GM23338 (cell line): Measurements from ENCODE around the gene HIVEP3. TPM values are rescaled to one million over a fixed set of nuclear protein-coding genes. Genes with fewer than 3 reads are reported as not detected.

ENCODE experiments used
- ATAC-seq: fragments of 200-7000 bp; cut with Tn5 transposase; 3 replicates; pipeline ENCODE4 v1.9.1; 2020
- DNase-seq: peaks from one replicate; pipeline ENCODE4 v3.0.0-alpha.2; 2015; ENCODE audit warnings: low spot score
- H2AFZ ChIP-seq: fragments of 200-600 bp; sonication (generic); 2 replicates; pipeline ENCODE4 v1.8.0; 2016; ENCODE audit warnings: antibody characterized with exemption, mild to moderate bottlenecking, moderate library complexity
- H3F3A ChIP-seq: fragments of 200-600 bp; sonication (generic); replicated peaks from 2 replicates; pipeline ENCODE4 v1.8.0; 2017; ENCODE audit warnings: antibody characterized with exemption, mixed run types, low read depth
- H3K27ac ChIP-seq: fragments of 200-600 bp; sonication (generic); 2 replicates; pipeline ENCODE4 v1.6.1; 2016; ENCODE audit warnings: low read depth
- H3K27me3 ChIP-seq: fragments of 200-600 bp; sonication (generic); 2 replicates; pipeline ENCODE4 v1.8.0; 2016; ENCODE audit warnings: mild to moderate bottlenecking, mixed run types, moderate library complexity; ENCODE audit not compliant: insufficient read depth
- H3K36me3 ChIP-seq: fragments of 200-600 bp; sonication (generic); 2 replicates; pipeline ENCODE4 v1.8.0; 2016; ENCODE audit warnings: mild to moderate bottlenecking; ENCODE audit not compliant: insufficient read depth
- H3K4me1 ChIP-seq: fragments of 200-600 bp; sonication (generic); 2 replicates; pipeline ENCODE4 v1.8.0; 2016; ENCODE audit warnings: mild to moderate bottlenecking, moderate library complexity; ENCODE audit not compliant: insufficient read depth
- H3K4me2 ChIP-seq: fragments of 200-600 bp; sonication (generic); 2 replicates; pipeline ENCODE4 v1.7.1; 2017; ENCODE audit warnings: mixed run types
- H3K4me3 ChIP-seq: fragments of 200-600 bp; sonication (generic); 2 replicates; pipeline ENCODE4 v1.6.1; 2016; ENCODE audit warnings: mixed run types
- H3K79me2 ChIP-seq: fragments of 200-600 bp; sonication (generic); replicated peaks from 2 replicates; pipeline ENCODE4 v1.8.0; 2017; ENCODE audit warnings: mild to moderate bottlenecking; ENCODE audit not compliant: insufficient read depth
- H3K9me2 ChIP-seq: fragments of 200-600 bp; sonication (generic); 2 replicates; pipeline ENCODE4 v1.8.0; 2017; ENCODE audit not compliant: insufficient read depth
- H4K20me1 ChIP-seq: fragments of 200-600 bp; sonication (generic); replicated peaks from 2 replicates; pipeline ENCODE4 v1.8.0; 2017; ENCODE audit warnings: mild to moderate bottlenecking; ENCODE audit not compliant: insufficient read depth
- H3K27ac Mint-ChIP-seq: 2 replicates; pipeline ENCODE4 v1.8.0; 2020; ENCODE audit warnings: inconsistent platforms, mild to moderate bottlenecking, moderate library complexity, mixed read lengths
- H3K27me3 Mint-ChIP-seq: 3 replicates; pipeline ENCODE4 v1.8.0; 2022; ENCODE audit warnings: low read depth, mild to moderate bottlenecking, moderate library complexity, mixed read lengths, inconsistent platforms; ENCODE audit not compliant: insufficient read depth, poor library complexity
- H3K36me3 Mint-ChIP-seq: 3 replicates; pipeline ENCODE4 v1.8.0; 2021; ENCODE audit warnings: low read depth, mild to moderate bottlenecking, inconsistent platforms, moderate library complexity, mixed read lengths
- H3K4me1 Mint-ChIP-seq: 3 replicates; pipeline ENCODE4 v1.8.0; 2020; ENCODE audit warnings: mild to moderate bottlenecking, inconsistent platforms, mixed read lengths
- H3K4me3 Mint-ChIP-seq: 3 replicates; pipeline ENCODE4 v1.8.0; 2021; ENCODE audit warnings: moderate library complexity, mild to moderate bottlenecking, inconsistent platforms, mixed read lengths
- H3K9me3 Mint-ChIP-seq: 3 replicates; pipeline ENCODE4 v1.8.0; 2020; ENCODE audit warnings: moderate library complexity, mild to moderate bottlenecking, inconsistent platforms, mixed read lengths
- CREB1 ChIP-seq: fragments of 250-450 bp; sonication (Bioruptor Pico); IDR thresholded peaks from 2 replicates; pipeline ENCODE4 v1.5.0; 2020; ENCODE audit warnings: low read depth, mild to moderate bottlenecking, moderate library complexity
- CTCF ChIP-seq, 2 experiments: fragments of 200-600 bp in 1 of 2; sonication (generic) in 1 of 2; conservative IDR thresholded peaks; 2 replicates each; pipeline versions ENCODE4 v1.5.1 to v1.6.1; 2016 to 2017; ENCODE audit warnings: antibody characterized with exemption in 2 of 2, low read depth in 2 of 2, mild to moderate bottlenecking in 2 of 2, moderate library complexity in 1 of 2
- EZH2 ChIP-seq: fragments of 200-600 bp; sonication (generic); IDR thresholded peaks from one replicate; pipeline ENCODE4 v1.8.0; 2017; ENCODE audit warnings: antibody characterized with exemption, mild to moderate bottlenecking, low read depth; ENCODE audit not compliant: unreplicated experiment
- EZH2phosphoT487 ChIP-seq: fragments of 200-600 bp; sonication (generic); IDR thresholded peaks from one replicate; pipeline ENCODE4 v1.8.1; 2018; ENCODE audit warnings: antibody characterized with exemption; ENCODE audit not compliant: unreplicated experiment
- JUNB ChIP-seq: IDR thresholded peaks from one replicate; pipeline ENCODE4 v1.6.1; 2016; ENCODE audit warnings: antibody characterized with exemption; ENCODE audit not compliant: unreplicated experiment
- NANOG ChIP-seq: IDR thresholded peaks from 2 replicates; pipeline ENCODE4 v1.6.1; 2016; ENCODE audit warnings: antibody characterized with exemption, borderline replicate concordance
- POLR2AphosphoS5 ChIP-seq: IDR thresholded peaks from 2 replicates; pipeline ENCODE4 v1.6.1; 2016; ENCODE audit warnings: antibody characterized with exemption, low read depth
- STAT1 ChIP-seq: IDR thresholded peaks from one replicate; pipeline ENCODE4 v1.6.1; 2016; ENCODE audit warnings: antibody characterized with exemption; ENCODE audit not compliant: unreplicated experiment
- ZNF114 ChIP-seq: fragments of 250-450 bp; sonication (Bioruptor Pico); IDR thresholded peaks from 2 replicates; pipeline ENCODE4 v1.5.0; 2020; ENCODE audit warnings: mild to moderate bottlenecking, moderate library complexity
- ZNF331 ChIP-seq: fragments of 250-450 bp; sonication (Bioruptor Pico); IDR thresholded peaks from 2 replicates; pipeline ENCODE4 v1.5.0; 2020; ENCODE audit warnings: low read depth, mild to moderate bottlenecking, moderate library complexity
- polyA plus RNA-seq: library from polyadenylated mRNA; unstranded; fragments of >200 nt; fragmentation: Nextera tagmentation; extraction: Ambion mirVana; gene quantifications from 2 replicates; pipeline ENCODE4 v1.2.1, GENCODE V29; 2016
- total RNA-seq: library from RNA; depleted of rRNA; stranded (reverse); fragments of >200 nt; shearing (Covaris generic); gene quantifications from 2 replicates; pipeline ENCODE4 v1.2.3, GENCODE V29; 2014
- TF ChIP-seq, protein P1 (sequence below): fragments of 250-450 bp; sonication (Bioruptor Pico); IDR thresholded peaks from 2 replicates; pipeline ENCODE4 v1.5.0; 2020; ENCODE audit warnings: mild to moderate bottlenecking, moderate library complexity
- TF ChIP-seq, protein P2 (sequence below): IDR thresholded peaks from 2 replicates; pipeline ENCODE4 v1.6.1; 2016; ENCODE audit warnings: antibody characterized with exemption
- TF ChIP-seq, protein P3 (sequence below): IDR thresholded peaks from one replicate; pipeline ENCODE4 v1.6.1; 2018; ENCODE audit warnings: antibody characterized with exemption; ENCODE audit not compliant: unreplicated experiment

Gene HIVEP3
- total and polyA plus RNA-seq, 2 experiments from 2014 or later, result 0.14 to 0.24 TPM

- Mint-ChIP-seq H3K27me3 (peaks cover 4% of the 10 kb centered on the region), H3K9me3 (no peaks in the 10 kb centered on the region), H3K36me3 (no peaks in the 10 kb centered on the region), H3K27ac (no peak overlapping the region), H3K4me1 (peaks cover 14% of the 10 kb centered on the region), H3K4me3 (no peak overlapping the region)
- H3K79me2 ChIP-seq, result no peaks in the 10 kb centered on the region
- no peaks in the 10 kb centered on the region for H3K27me3 ChIP-seq
- H3F3A ChIP-seq, result no peaks in the 10 kb centered on the region
- H3K4me3 ChIP-seq, result no peak overlapping the region
- ATAC-seq (no peak; the same call in 2 of the 3 replicates), DNase-seq (no peak)
- H3K4me1 ChIP-seq, result 0 out of 2 replicates have a peak, but pooled peaks cover 8% of the 10 kb centered on the region
- TF ChIP-seq STAT1 (no peak), JUNB (no peak), POLR2AphosphoS5 (no peak), CREB1 (CRISPR knock-in tag) (no peak), EZH2phosphoT487 (no peak), ZNF331 (CRISPR knock-in tag) (no peak), ZNF114 (CRISPR knock-in tag) (no peak), NANOG (no peak), CTCF (conservative IDR thresholded peaks at IDR 0.05; ENCODE audit: low read depth in 2 of 2) (no peak), EZH2 (no peak)
- TF ChIP-seq, protein P1, sequence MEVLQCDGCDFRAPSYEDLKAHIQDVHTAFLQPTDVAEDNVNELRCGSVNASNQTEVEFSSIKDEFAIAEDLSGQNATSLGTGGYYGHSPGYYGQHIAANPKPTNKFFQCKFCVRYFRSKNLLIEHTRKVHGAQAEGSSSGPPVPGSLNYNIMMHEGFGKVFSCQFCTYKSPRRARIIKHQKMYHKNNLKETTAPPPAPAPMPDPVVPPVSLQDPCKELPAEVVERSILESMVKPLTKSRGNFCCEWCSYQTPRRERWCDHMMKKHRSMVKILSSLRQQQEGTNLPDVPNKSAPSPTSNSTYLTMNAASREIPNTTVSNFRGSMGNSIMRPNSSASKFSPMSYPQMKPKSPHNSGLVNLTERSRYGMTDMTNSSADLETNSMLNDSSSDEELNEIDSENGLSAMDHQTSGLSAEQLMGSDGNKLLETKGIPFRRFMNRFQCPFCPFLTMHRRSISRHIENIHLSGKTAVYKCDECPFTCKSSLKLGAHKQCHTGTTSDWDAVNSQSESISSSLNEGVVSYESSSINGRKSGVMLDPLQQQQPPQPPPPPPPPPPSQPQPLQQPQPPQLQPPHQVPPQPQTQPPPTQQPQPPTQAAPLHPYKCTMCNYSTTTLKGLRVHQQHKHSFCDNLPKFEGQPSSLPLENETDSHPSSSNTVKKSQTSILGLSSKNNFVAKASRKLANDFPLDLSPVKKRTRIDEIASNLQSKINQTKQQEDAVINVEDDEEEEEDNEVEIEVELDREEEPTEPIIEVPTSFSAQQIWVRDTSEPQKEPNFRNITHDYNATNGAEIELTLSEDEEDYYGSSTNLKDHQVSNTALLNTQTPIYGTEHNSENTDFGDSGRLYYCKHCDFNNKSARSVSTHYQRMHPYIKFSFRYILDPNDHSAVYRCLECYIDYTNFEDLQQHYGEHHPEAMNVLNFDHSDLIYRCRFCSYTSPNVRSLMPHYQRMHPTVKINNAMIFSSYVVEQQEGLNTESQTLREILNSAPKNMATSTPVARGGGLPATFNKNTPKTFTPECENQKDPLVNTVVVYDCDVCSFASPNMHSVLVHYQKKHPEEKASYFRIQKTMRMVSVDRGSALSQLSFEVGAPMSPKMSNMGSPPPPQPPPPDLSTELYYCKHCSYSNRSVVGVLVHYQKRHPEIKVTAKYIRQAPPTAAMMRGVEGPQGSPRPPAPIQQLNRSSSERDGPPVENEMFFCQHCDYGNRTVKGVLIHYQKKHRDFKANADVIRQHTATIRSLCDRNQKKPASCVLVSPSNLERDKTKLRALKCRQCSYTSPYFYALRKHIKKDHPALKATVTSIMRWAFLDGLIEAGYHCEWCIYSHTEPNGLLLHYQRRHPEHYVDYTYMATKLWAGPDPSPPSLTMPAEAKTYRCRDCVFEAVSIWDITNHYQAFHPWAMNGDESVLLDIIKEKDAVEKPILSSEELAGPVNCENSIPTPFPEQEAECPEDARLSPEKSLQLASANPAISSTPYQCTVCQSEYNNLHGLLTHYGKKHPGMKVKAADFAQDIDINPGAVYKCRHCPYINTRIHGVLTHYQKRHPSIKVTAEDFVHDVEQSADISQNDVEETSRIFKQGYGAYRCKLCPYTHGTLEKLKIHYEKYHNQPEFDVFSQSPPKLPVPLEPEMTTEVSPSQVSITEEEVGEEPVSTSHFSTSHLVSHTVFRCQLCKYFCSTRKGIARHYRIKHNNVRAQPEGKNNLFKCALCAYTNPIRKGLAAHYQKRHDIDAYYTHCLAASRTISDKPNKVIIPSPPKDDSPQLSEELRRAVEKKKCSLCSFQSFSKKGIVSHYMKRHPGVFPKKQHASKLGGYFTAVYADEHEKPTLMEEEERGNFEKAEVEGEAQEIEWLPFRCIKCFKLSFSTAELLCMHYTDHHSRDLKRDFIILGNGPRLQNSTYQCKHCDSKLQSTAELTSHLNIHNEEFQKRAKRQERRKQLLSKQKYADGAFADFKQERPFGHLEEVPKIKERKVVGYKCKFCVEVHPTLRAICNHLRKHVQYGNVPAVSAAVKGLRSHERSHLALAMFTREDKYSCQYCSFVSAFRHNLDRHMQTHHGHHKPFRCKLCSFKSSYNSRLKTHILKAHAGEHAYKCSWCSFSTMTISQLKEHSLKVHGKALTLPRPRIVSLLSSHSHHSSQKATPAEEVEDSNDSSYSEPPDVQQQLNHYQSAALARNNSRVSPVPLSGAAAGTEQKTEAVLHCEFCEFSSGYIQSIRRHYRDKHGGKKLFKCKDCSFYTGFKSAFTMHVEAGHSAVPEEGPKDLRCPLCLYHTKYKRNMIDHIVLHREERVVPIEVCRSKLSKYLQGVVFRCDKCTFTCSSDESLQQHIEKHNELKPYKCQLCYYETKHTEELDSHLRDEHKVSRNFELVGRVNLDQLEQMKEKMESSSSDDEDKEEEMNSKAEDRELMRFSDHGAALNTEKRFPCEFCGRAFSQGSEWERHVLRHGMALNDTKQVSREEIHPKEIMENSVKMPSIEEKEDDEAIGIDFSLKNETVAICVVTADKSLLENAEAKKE (CRISPR knock-in tag), result no peak
- TF ChIP-seq, protein P2, sequence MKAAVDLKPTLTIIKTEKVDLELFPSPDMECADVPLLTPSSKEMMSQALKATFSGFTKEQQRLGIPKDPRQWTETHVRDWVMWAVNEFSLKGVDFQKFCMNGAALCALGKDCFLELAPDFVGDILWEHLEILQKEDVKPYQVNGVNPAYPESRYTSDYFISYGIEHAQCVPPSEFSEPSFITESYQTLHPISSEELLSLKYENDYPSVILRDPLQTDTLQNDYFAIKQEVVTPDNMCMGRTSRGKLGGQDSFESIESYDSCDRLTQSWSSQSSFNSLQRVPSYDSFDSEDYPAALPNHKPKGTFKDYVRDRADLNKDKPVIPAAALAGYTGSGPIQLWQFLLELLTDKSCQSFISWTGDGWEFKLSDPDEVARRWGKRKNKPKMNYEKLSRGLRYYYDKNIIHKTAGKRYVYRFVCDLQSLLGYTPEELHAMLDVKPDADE, result no peak
- TF ChIP-seq, protein P3, sequence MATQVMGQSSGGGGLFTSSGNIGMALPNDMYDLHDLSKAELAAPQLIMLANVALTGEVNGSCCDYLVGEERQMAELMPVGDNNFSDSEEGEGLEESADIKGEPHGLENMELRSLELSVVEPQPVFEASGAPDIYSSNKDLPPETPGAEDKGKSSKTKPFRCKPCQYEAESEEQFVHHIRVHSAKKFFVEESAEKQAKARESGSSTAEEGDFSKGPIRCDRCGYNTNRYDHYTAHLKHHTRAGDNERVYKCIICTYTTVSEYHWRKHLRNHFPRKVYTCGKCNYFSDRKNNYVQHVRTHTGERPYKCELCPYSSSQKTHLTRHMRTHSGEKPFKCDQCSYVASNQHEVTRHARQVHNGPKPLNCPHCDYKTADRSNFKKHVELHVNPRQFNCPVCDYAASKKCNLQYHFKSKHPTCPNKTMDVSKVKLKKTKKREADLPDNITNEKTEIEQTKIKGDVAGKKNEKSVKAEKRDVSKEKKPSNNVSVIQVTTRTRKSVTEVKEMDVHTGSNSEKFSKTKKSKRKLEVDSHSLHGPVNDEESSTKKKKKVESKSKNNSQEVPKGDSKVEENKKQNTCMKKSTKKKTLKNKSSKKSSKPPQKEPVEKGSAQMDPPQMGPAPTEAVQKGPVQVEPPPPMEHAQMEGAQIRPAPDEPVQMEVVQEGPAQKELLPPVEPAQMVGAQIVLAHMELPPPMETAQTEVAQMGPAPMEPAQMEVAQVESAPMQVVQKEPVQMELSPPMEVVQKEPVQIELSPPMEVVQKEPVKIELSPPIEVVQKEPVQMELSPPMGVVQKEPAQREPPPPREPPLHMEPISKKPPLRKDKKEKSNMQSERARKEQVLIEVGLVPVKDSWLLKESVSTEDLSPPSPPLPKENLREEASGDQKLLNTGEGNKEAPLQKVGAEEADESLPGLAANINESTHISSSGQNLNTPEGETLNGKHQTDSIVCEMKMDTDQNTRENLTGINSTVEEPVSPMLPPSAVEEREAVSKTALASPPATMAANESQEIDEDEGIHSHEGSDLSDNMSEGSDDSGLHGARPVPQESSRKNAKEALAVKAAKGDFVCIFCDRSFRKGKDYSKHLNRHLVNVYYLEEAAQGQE, result no peak
- H3K27ac ChIP-seq, result no peak overlapping the region
- 0 out of 2 replicates have a peak, but pooled peaks cover 14% of the 10 kb centered on the region for H3K9me2 ChIP-seq
- H2AFZ ChIP-seq, result peak overlapping the region; percentile 52; the same call in 1 of the 2 replicates
- H3K4me2 ChIP-seq, result no peak overlapping the region
- no peaks in the 10 kb centered on the region for H4K20me1 ChIP-seq
- H3K36me3 ChIP-seq, result no peaks in the 10 kb centered on the region
Measured at GRCh38 chr1:41649396-41650027, 269.2 kb downstream of the HIVEP3 start.
